SW480 (cell line): ENCODE results near the gene RPS6KC1.
"Not testable (repeated sequence)": the region's sequence is repeated elsewhere in the genome, so short reads cannot be mapped to it uniquely, and the experiment has no call there.

ENCODE experiments used
- DNase-seq: peaks from one replicate; pipeline ENCODE4 v3.0.0-alpha.2; 2016; ENCODE audit warnings: low spot score

RPS6KC1 gene

DNA sequence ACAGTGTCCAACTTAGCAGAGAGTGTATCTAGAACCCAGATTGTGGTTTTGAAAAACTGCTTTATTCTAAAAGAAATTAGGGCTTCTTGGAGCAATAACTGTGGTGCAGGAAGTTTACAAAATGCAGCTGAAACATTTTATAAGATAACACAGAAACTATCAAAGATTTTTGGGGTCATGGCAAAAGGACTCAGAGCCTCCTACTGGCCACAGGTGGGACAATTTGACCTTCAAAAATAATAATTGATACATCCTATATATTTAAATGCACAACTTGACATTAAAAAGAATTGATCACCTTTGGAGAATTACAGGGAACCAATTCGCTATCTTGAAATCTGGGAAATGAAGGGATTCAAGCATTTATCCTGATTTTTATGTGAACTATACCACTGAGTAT, 235.2 kb downstream of the RPS6KC1 start:
- no peak for DNase-seq

- DNase-seq = no peak
These were observed 236.9 kb downstream of the RPS6KC1 start for GRCh38 chr1:213287987-213288386.

DNA sequence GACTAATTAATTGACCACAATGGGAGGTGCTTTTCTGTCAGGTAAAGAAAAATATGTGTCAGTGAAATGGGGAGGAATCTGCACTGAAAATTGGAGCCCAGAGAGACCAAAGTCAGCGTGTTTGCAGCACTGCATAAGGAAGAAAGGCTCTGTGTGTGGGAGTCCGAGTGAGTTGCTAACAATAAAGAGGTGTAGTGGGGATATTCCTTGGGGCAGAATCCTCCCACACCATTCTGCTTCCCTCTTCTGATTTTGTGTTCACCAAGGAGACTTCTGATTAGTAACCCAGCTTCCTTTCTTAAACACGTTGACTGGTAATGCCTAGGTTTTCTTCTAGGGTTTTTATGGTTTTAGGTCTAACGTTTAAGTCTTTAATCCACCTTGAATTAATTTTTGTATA, 240.5 kb downstream of the RPS6KC1 start:
- DNase-seq = no peak

- DNase-seq = no peak
These were observed 241.6 kb downstream of the RPS6KC1 start for GRCh38 chr1:213292614-213293013.

DNA sequence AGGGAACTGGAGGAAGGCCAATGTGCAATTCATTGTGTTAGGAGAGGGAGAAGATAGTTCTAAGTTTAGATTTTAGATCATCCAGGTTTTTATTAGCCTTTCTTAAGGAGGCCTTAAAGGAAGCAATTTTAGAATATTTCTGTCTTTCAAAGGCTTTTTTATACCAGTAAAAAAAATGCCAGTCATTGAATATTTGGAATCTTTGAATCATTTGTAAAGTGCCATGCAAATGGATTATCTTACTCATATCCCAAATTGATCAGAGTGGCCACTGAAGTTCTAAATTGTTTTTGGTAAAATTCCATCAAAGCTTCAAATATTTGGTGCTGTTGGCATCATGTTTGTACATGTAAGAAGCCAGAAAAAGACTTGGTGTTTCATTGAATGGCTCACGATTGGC, 244.8 kb downstream of the RPS6KC1 start:
- no peak for DNase-seq

GRCh38 chr1:213296558-213296957, 245.5 kb downstream of the RPS6KC1 start:
- no peak for DNase-seq

GRCh38 chr1:213297021-213297420, 246.0 kb downstream of the RPS6KC1 start:
- DNase-seq = no peak

- no peak for DNase-seq
These were observed 249.4 kb downstream of the RPS6KC1 start for GRCh38 chr1:213300433-213300832.

GRCh38 chr1:213301524-213301923, 250.5 kb downstream of the RPS6KC1 start:
- DNase-seq = not testable (repeated sequence)

DNA sequence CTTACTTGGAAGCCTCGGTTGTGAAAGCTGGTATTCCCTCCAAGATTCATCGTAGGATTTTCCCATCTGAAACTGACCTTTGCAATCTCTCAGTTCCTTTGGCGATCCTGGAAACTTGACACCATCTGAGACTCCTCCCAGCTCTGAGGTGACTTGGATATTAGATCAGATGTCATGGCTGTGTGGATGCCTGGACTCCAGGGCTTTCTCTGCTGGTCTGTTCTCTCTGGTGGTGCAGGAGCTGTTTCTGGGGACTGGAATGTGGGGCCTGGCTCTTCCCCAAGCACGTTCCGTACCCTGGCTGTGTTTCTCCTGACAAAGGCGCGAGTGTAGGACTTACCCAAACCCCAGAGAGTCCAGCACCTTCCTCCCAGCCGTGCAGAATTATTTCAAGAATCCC, 252.2 kb downstream of the RPS6KC1 start:
- peak; percentile 9 for DNase-seq

DNA sequence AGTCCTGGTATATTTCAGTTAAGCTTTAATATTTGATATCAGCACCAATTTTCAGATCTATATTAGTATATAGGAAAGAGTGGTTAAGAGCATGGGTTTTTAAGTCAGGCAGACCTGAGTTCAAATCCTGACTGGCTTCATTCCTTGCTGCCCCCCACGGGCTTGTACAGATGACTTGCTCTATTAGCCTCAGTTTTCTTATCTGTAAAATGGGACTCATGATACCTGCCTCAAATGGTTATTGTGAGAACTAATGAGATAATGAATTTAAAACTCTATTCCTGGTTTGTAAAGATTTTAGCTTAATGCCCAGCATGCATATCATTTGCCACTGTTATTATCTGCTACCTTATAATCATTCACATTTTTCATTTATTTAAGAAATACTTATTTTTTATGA, 264.5 kb downstream of the RPS6KC1 start:
- no peak for DNase-seq

- not testable (repeated sequence) for DNase-seq
These were observed 267.4 kb downstream of the RPS6KC1 start for GRCh38 chr1:213318458-213318857.

DNA sequence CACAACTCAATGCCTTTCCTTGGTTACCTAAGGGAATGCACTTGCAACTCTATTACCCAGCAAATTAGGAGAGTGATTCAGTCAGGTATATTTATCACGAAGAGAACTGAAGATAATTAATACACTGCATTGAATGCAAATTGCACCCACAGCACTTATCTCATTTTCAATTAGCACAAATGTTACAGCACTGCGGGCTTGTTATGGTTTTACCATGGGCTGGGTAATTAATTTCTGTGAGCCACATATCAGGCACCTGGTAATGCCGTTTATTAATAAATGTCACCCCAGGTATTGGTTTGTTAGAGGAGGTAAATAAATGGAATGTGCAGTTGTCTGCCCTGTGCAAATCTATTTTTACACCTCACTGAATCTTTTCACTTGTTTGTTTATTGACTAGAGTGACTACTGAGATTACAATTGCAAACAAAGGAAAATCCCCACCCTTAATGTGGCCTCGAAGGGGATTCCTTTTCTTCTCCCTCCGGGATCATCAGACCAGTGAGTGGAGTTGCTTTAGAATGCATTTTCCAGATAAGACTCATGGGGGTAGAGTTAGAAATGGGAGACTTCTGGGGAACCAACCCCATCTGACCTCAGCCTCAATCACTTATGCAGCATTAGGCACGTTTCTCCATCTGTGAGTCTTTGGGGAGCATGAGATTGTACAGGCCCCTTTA, 269.3 kb downstream of the RPS6KC1 start:
- DNase-seq = no peak
